Vagina (tissue), 2 donors: ENCODE data around the gene METTL24.

Source experiments
- CTCF ChIP-seq, 3 experiments: fragments of 450-650 bp in 2 of 3; fragments of 200-600 bp in 1 of 3; sonication (generic) in 1 of 3; IDR thresholded peaks; one replicate each; pipeline ENCODE4 v1.5.1; 2017 to 2019; ENCODE audit warnings: antibody characterized with exemption in 3 of 3, mild to moderate bottlenecking in 2 of 3, moderate library complexity in 2 of 3
- POLR2A ChIP-seq, 2 donors: fragments of 450-650 bp; IDR thresholded peaks; one replicate each; pipeline ENCODE4 v1.6.1; 2017; ENCODE audit warnings: antibody characterized with exemption in 2 of 2, mild to moderate bottlenecking in 2 of 2, moderate library complexity in 2 of 2
- POLR2AphosphoS5 ChIP-seq, 2 donors: sonication (generic); formaldehyde crosslinking; IDR thresholded peaks; one replicate each; pipeline ENCODE4 v1.9.0; 2017; ENCODE audit warnings: antibody characterized with exemption in 2 of 2, mild to moderate bottlenecking in 2 of 2, low read depth in 1 of 2; ENCODE audit not compliant: insufficient read depth in 1 of 2

- TF ChIP-seq CTCF (IDR thresholded peaks at IDR 0.05) (no peak), POLR2AphosphoS5 (IDR thresholded peaks at IDR 0.05; ENCODE audit: insufficient read depth in 1 of 2, low read depth in 1 of 2) (no peak), POLR2A (IDR thresholded peaks at IDR 0.05) (no peak)
Measured at GRCh38 chr6:110322874-110323242, 35.3 kb downstream of the METTL24 start.
